Prostate gland (tissue), 2 donors: ENCODE data around the gene CFAP300. TPM values are rescaled to one million over a fixed set of nuclear protein-coding genes. Genes with fewer than 3 reads are reported as not detected.

ENCODE experiments used
- DNase-seq: peaks from one replicate; pipeline ENCODE4 v3.0.0-alpha.2; 2019; ENCODE audit warnings: low spot score
- H3K27ac ChIP-seq, 2 donors: fragments of 200-600 bp; sonication (generic); 2 replicates each; pipeline ENCODE4 v1.5.1; 2017 to 2019
- H3K27me3 ChIP-seq: fragments of 200-600 bp; sonication (generic); replicated peaks from 2 replicates; pipeline ENCODE4 v1.5.1; 2019; ENCODE audit not compliant: insufficient read depth
- H3K36me3 ChIP-seq, 2 donors: fragments of 200-600 bp; sonication (generic); 1 replicate in 1 of 2; 2 replicates in 1 of 2; pipeline versions ENCODE4 v1.5.1 to v1.8.1; 2017 to 2019
- H3K4me1 ChIP-seq: fragments of 200-600 bp; sonication (generic); replicated peaks from 2 replicates; pipeline ENCODE4 v1.5.1; 2019
- H3K4me3 ChIP-seq, 2 donors: fragments of 200-600 bp; sonication (generic); 2 replicates each; pipeline ENCODE4 v1.5.1; 2017 to 2019
- H3K9me3 ChIP-seq: fragments of 200-600 bp; sonication (generic); 2 replicates; pipeline ENCODE4 v1.5.1; 2017
- POLR2A ChIP-seq: fragments of 450-650 bp; IDR thresholded peaks from one replicate; pipeline ENCODE4 v1.6.1; 2016; ENCODE audit warnings: antibody characterized with exemption, mild to moderate bottlenecking
- POLR2AphosphoS5 ChIP-seq: sonication (generic); formaldehyde crosslinking; IDR thresholded peaks from one replicate; pipeline ENCODE4 v1.6.1; 2017; ENCODE audit warnings: antibody characterized with exemption
- WGBS: methylation state at CpG from one replicate; pipeline ENCODE4 v1.1.5; 2018; 5-methylcytosine and 5-hydroxymethylcytosine counted together
- intact Hi-C: fragments of 100-400 bp; cut with DNase I; formaldehyde crosslinking; loops from one replicate; pipeline ENCODE4 v1.14.2; 2022
- total RNA-seq, 2 donors: library from RNA; depleted of rRNA; stranded (reverse); fragments of >200 nt; gene quantifications; one replicate each; pipeline ENCODE4 v1.1.0, GENCODE V29; 2016
- TF ChIP-seq, protein P1 (sequence below), 4 experiments: fragments of 200-600 bp in 2 of 4; fragments of 450-650 bp in 2 of 4; sonication (generic) in 2 of 4; IDR thresholded peaks; 1 replicate in 3 of 4; 2 replicates in 1 of 4; pipeline ENCODE4 v1.5.1; 2016 to 2019; ENCODE audit warnings: antibody characterized with exemption in 4 of 4, mild to moderate bottlenecking in 2 of 4, moderate library complexity in 2 of 4

CFAP300 gene
- total RNA-seq, 2 donors from 2014 or later: 4.0 to 24.0 TPM

DNA sequence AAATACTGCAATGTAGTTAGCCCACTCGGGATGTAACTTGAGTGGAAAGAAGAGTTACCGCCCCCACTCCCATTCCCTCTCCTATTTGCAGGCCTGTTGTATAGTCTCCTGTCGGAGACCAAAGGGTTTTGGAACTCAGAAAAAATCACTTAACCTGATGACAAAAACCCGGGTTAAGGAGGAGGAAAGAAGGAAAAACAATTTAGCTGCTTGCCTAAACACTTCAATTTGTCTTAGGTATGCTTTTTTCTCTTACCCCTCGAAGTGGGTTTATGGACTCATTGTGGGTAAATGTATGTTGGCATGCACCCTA is 65.2 kb downstream of the CFAP300 start:
- intact Hi-C loops: loop anchor here (5.0 to 10.0 kb wide), 3 partner anchors 112 to 232 kb away; partner anchors contain the start of gene BIRC2
- Histone ChIP-seq H3K27me3 (no peaks in the 10 kb centered on the region), H3K4me1 (no peaks in the 10 kb centered on the region), H3K9me3 (no peaks in the 10 kb centered on the region), H3K27ac (peak overlapping the region; percentile 96 to 99), H3K4me3 (peak overlapping the region; percentile 73 to 96), H3K36me3 (no peaks in the 10 kb centered on the region)
- whole genome bisulfite sequencing: 2% methylated on average over 5 of the region's 5 CpGs
- DNase-seq: no peak
- TF ChIP-seq POLR2A (no peak), POLR2AphosphoS5 (no peak)
- TF ChIP-seq, protein P1, sequence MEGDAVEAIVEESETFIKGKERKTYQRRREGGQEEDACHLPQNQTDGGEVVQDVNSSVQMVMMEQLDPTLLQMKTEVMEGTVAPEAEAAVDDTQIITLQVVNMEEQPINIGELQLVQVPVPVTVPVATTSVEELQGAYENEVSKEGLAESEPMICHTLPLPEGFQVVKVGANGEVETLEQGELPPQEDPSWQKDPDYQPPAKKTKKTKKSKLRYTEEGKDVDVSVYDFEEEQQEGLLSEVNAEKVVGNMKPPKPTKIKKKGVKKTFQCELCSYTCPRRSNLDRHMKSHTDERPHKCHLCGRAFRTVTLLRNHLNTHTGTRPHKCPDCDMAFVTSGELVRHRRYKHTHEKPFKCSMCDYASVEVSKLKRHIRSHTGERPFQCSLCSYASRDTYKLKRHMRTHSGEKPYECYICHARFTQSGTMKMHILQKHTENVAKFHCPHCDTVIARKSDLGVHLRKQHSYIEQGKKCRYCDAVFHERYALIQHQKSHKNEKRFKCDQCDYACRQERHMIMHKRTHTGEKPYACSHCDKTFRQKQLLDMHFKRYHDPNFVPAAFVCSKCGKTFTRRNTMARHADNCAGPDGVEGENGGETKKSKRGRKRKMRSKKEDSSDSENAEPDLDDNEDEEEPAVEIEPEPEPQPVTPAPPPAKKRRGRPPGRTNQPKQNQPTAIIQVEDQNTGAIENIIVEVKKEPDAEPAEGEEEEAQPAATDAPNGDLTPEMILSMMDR (IDR thresholded peaks at IDR 0.05): no peak

DNA sequence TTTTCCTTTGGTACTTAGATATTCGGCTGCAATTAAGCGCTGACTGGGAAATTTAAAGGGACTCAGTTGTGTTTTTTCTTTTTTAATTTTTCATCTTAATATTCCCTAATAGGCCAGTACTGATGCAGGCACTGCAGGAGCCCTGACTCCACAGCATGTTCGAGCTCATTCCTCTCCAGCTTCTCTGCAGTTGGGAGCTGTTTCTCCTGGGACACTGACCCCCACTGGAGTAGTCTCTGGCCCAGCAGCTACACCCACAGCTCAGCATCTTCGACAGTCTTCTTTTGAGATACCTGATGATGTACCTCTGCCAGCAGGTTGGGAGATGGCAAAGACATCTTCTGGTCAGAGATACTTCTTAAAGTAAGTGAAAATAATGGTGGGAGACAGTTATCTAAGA is 66.8 kb downstream of the CFAP300 start:
- no peaks in the 10 kb centered on the region for H3K36me3 ChIP-seq
- TF ChIP-seq POLR2AphosphoS5 (no peak), POLR2A (no peak)
- TF ChIP-seq, protein P1 (IDR thresholded peaks at IDR 0.05): no peak
- DNase-seq: no peak
- no peaks in the 10 kb centered on the region for H3K4me1 ChIP-seq
- intact Hi-C loops: loop anchor here (5.0 to 10.0 kb wide), 3 partner anchors 111 to 231 kb away; partner anchors contain the start of gene BIRC2
- H3K27ac ChIP-seq: no peak overlapping the region
- H3K9me3 ChIP-seq: no peaks in the 10 kb centered on the region
- H3K4me3 ChIP-seq: no peak overlapping the region
- 58% methylated on average over 4 of the region's 4 CpGs for WGBS
- H3K27me3 ChIP-seq: no peaks in the 10 kb centered on the region

DNA sequence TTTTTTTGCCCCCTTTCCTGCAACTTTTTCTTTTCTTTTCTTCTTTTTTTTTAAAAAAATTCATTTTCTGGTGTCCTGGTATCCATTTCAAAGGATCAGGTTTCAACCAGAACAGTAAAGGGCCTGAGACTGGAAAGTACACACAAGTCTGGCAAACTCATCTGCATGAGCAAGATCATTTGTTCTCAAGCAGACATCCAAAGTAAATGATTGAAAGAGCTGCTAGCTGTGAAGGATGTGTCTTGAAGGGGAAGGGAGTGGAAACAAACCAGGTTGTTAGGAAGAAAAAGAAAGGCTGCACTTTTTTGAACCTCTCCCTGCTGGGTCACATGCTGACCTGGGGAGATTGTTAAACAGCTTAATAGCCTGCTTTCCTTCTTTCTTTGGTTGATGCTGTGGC is 68.3 kb downstream of the CFAP300 start:
- Histone ChIP-seq H3K4me3 (no peak overlapping the region), H3K9me3 (no peaks in the 10 kb centered on the region), H3K36me3 (no peaks in the 10 kb centered on the region), H3K4me1 (peaks cover 7% of the 10 kb centered on the region), H3K27me3 (no peaks in the 10 kb centered on the region), H3K27ac (peak overlapping the region; percentile 41 to 46)
- intact Hi-C loops: loop anchor here (10.0 kb wide), 2 partner anchors 109 to 229 kb away; partner anchors contain the start of gene BIRC2
- TF ChIP-seq, protein P1 (IDR thresholded peaks at IDR 0.05): no peak
- peak; percentile 80 for TF ChIP-seq POLR2AphosphoS5
- peak; percentile 54 for DNase-seq

DNA sequence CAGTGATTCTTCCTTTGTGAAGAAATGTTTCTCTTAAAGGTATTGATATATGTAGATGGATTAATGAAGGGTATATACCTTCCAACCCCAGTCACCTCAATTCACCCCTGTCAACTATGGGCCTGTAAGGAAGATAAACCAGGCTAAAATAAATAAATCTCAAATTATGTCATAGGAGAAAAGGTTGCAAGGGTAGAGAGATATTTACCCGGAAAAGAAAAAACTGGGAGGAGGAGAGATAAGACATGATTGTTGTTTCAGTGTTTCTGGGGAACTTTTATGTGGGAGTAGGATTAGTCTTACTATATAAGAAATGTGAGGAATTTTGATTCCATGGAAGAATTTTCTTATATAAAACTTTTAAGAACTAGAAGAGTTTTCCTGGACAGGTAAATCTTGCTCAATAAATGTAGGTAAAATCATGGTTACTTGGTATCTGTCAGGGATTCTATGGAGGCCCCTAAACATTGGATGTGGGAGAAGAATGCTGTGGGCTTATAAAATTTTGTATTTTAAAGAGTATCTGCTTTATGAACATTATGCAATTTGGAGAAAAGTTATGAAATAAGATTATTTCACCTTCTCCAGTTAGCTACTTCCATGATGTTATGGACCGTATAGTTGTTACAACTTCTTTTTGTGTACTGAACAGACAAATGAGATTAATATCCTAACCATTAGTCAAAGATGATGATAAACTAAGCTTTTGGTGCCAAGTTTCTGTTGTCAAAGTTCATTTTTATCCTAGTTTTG is 69.4 kb downstream of the CFAP300 start:
- Histone ChIP-seq H3K4me3 (no peak overlapping the region), H3K27ac (no peak overlapping the region), H3K9me3 (no peaks in the 10 kb centered on the region), H3K36me3 (no peaks in the 10 kb centered on the region), H3K4me1 (peaks cover 7% of the 10 kb centered on the region), H3K27me3 (no peaks in the 10 kb centered on the region)
- no peak for DNase-seq
- intact Hi-C loops: loop anchor here (10.0 kb wide), 2 partner anchors 108 to 228 kb away; partner anchors contain the start of gene BIRC2
- TF ChIP-seq POLR2AphosphoS5 (no peak), POLR2A (no peak)
- TF ChIP-seq, protein P1 (IDR thresholded peaks at IDR 0.05): no peak
- 44% methylated on average over 2 of the region's 2 CpGs for WGBS
